Sigmoid colon (tissue), 4 donors: ENCODE data around the gene GATB.

Experiments used
- CTCF ChIP-seq, 4 experiments: fragments of 450-650 bp in 3 of 4; fragments of 200-600 bp in 1 of 4; IDR thresholded peaks; one replicate each; pipeline ENCODE4 v1.5.1; 2016 to 2019; ENCODE audit warnings: antibody characterized with exemption in 4 of 4, mild to moderate bottlenecking in 3 of 4, moderate library complexity in 2 of 4
- EP300 ChIP-seq, 4 donors: sonication (generic); formaldehyde crosslinking; IDR thresholded peaks; one replicate each; pipeline ENCODE4 v1.6.1; 2017; ENCODE audit warnings: antibody characterized with exemption in 4 of 4
- POLR2A ChIP-seq, 2 donors: fragments of 450-650 bp; IDR thresholded peaks; one replicate each; pipeline ENCODE4 v1.6.1; 2016; ENCODE audit warnings: antibody characterized with exemption in 2 of 2, mild to moderate bottlenecking in 2 of 2, moderate library complexity in 2 of 2
- POLR2AphosphoS5 ChIP-seq, 4 donors: sonication (generic); formaldehyde crosslinking; IDR thresholded peaks; one replicate each; pipeline ENCODE4 v1.6.1; 2017; ENCODE audit warnings: antibody characterized with exemption in 4 of 4

GRCh38 chr4:151689211-151689991 is 71.4 kb downstream of the GATB start:
- TF ChIP-seq CTCF (IDR thresholded peaks at IDR 0.05) (no peak), POLR2A (IDR thresholded peaks at IDR 0.05) (no peak), EP300 (IDR thresholded peaks at IDR 0.05) (no peak), POLR2AphosphoS5 (IDR thresholded peaks at IDR 0.05) (no peak)
